Neural cell (in vitro differentiated cells): ENCODE measurements around the gene MSI2. TPM values are rescaled to one million over a fixed set of nuclear protein-coding genes. Genes with fewer than 3 reads are reported as not detected.

Experiments
- H2AFZ ChIP-seq: fragments of 200-600, 300-800 bp; sonication (generic), shearing (Covaris generic); 2 replicates; pipeline ENCODE4 v1.6.0; 2014; ENCODE audit warnings: low read depth, mild to moderate bottlenecking, antibody characterized with exemption, low read length, moderate library complexity
- H3F3A ChIP-seq: fragments of 200-600 bp; shearing (Covaris generic); 2 replicates; pipeline ENCODE4 v1.6.1; 2016; ENCODE audit warnings: mild to moderate bottlenecking, moderate library complexity, mixed read lengths, antibody characterized with exemption, low read length; ENCODE audit not compliant: insufficient read depth, poor library complexity, severe bottlenecking
- H3K27ac ChIP-seq: fragments of 200-600, 300-800 bp; sonication (generic), shearing (Covaris generic); 2 replicates; pipeline ENCODE4 v1.5.1; 2014; ENCODE audit warnings: mild to moderate bottlenecking, low read length, moderate library complexity
- H3K27me3 ChIP-seq: fragments of 300-800, 200-600 bp; sonication (generic), shearing (Covaris generic); 2 replicates; pipeline ENCODE4 v1.6.0; 2014; ENCODE audit warnings: mild to moderate bottlenecking, low read depth, low read length, moderate library complexity; ENCODE audit not compliant: insufficient read depth
- H3K36me3 ChIP-seq: fragments of 300-800, 200-600 bp; sonication (generic), shearing (Covaris generic); 2 replicates; pipeline ENCODE4 v1.5.1; 2014; ENCODE audit warnings: mild to moderate bottlenecking, antibody characterized with exemption, low read length, moderate library complexity; ENCODE audit not compliant: insufficient read depth
- H3K4me2 ChIP-seq: fragments of 300-800, 200-600 bp; sonication (generic), shearing (Covaris generic); 2 replicates; pipeline ENCODE4 v1.6.0; 2014; ENCODE audit warnings: mild to moderate bottlenecking, low read length
- H3K4me3 ChIP-seq: fragments of 300-800, 200-600 bp; sonication (generic), shearing (Covaris generic); 2 replicates; pipeline ENCODE4 v1.5.1; 2014; ENCODE audit warnings: mild to moderate bottlenecking, low read length, moderate library complexity
- H3K79me2 ChIP-seq: fragments of 200-600 bp; shearing (Covaris generic); replicated peaks from 2 replicates; pipeline ENCODE4 v1.6.0; 2014; ENCODE audit warnings: mild to moderate bottlenecking, low read length, moderate library complexity; ENCODE audit not compliant: insufficient read depth
- H3K9ac ChIP-seq: fragments of 300-800, 200-600 bp; sonication (generic), shearing (Covaris generic); 2 replicates; pipeline ENCODE4 v1.6.1; 2016; ENCODE audit warnings: mild to moderate bottlenecking, low read length, mixed read lengths
- H3K9me2 ChIP-seq: fragments of 200-600 bp; shearing (Covaris generic); 2 replicates; pipeline ENCODE4 v1.6.1; 2016; ENCODE audit warnings: mild to moderate bottlenecking, low read length, mixed read lengths; ENCODE audit not compliant: insufficient read depth
- H3K9me3 ChIP-seq: fragments of 200-600, 300-800 bp; sonication (generic), shearing (Covaris generic); 2 replicates; pipeline ENCODE4 v1.6.1; 2016; ENCODE audit warnings: mild to moderate bottlenecking, mixed run types, low read length, moderate library complexity, mixed read lengths
- H4K20me1 ChIP-seq: fragments of 200-600 bp; shearing (Covaris generic); 2 replicates; pipeline ENCODE4 v1.6.1; 2016; ENCODE audit warnings: mild to moderate bottlenecking, mixed run types; ENCODE audit not compliant: insufficient read depth
- EP300 ChIP-seq: fragments of 450-650 bp; conservative IDR thresholded peaks from 2 replicates; pipeline ENCODE4 v1.6.1; 2014; ENCODE audit warnings: antibody characterized with exemption, mild to moderate bottlenecking, moderate library complexity; ENCODE audit not compliant: poor library complexity, severe bottlenecking
- EZH2 ChIP-seq: fragments of 200-600, 300-800 bp; shearing (Covaris generic), sonication (generic); IDR thresholded peaks from 2 replicates; pipeline ENCODE4 v1.6.1; 2014; ENCODE audit warnings: antibody characterized with exemption, low read length, borderline replicate concordance, mild to moderate bottlenecking; ENCODE audit not compliant: insufficient read depth, poor library complexity, severe bottlenecking
- MXI1 ChIP-seq: fragments of 450-650 bp; conservative IDR thresholded peaks from 2 replicates; pipeline ENCODE4 v1.6.1; 2014; ENCODE audit warnings: antibody characterized with exemption, mild to moderate bottlenecking; ENCODE audit not compliant: poor library complexity, severe bottlenecking
- POLR2AphosphoS5 ChIP-seq: IDR thresholded peaks from 2 replicates; pipeline ENCODE4 v1.6.1; 2012
- RAD21 ChIP-seq: fragments of 450-650 bp; conservative IDR thresholded peaks from 2 replicates; pipeline ENCODE4 v1.6.1; 2014; ENCODE audit warnings: antibody characterized with exemption, mild to moderate bottlenecking, moderate library complexity
- SMC3 ChIP-seq: fragments of 450-650 bp; conservative IDR thresholded peaks from 2 replicates; pipeline ENCODE4 v1.6.1; 2014; ENCODE audit warnings: antibody characterized with exemption, mild to moderate bottlenecking, moderate library complexity; ENCODE audit not compliant: poor library complexity
- TAF1 ChIP-seq: IDR thresholded peaks from 2 replicates; pipeline ENCODE4 v1.6.1; 2012; ENCODE audit warnings: low read depth
- polyA plus RNA-seq: library from polyadenylated mRNA; depleted of rRNA; stranded (reverse); fragments of >200 nt; gene quantifications from 2 replicates; pipeline ENCODE4 v1.2.3, GENCODE V29; 2014
- TF ChIP-seq, protein P1 (sequence below): IDR thresholded peaks from 2 replicates; pipeline ENCODE4 v1.6.1; 2012; ENCODE audit warnings: borderline replicate concordance
- TF ChIP-seq, protein P2 (sequence below): fragments of 450-650 bp; IDR thresholded peaks from 2 replicates; pipeline ENCODE4 v1.5.1; 2014; ENCODE audit warnings: antibody characterized with exemption, mild to moderate bottlenecking, moderate library complexity; ENCODE audit not compliant: poor library complexity, severe bottlenecking

Gene MSI2
- polyA plus RNA-seq, 1 donor from 2014 or later = 61.4 TPM

DNA sequence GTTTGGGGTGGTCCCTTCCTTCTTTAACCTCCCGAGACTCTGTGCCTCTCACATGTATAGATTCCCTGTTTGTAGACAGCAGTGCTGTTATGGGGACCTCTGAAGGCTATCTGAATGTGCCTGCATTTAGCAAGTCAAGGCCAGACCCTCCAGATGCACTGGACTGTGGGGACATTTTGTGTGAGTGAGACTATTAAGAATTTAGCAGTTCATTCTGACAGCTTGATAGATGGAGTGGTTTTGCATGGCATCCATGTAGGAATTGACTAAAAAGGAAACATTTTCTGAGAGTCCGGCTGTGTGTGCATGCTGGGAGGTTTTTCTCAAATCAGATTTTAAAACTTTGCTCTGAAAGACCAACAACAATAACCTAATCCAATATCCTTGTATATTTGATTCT, 226.3 kb downstream of the MSI2 start:
- Histone ChIP-seq H3K9me3 (no peaks in the 10 kb centered on the region), H3F3A (peaks cover 8% of the 10 kb centered on the region), H3K4me3 (no peak overlapping the region), H4K20me1 (no peaks in the 10 kb centered on the region), H2AFZ (no peak overlapping the region), H3K36me3 (no peaks in the 10 kb centered on the region), H3K27me3 (no peaks in the 10 kb centered on the region), H3K9ac (no peak overlapping the region), H3K4me2 (no peak overlapping the region), H3K9me2 (no peaks in the 10 kb centered on the region), H3K79me2 (peaks cover 30% of the 10 kb centered on the region), H3K27ac (peak overlapping the region; percentile 47)
- TF ChIP-seq TAF1 (no peak), EZH2 (no peak), POLR2AphosphoS5 (no peak), EP300 (no peak), SMC3 (no peak), MXI1 (no peak), RAD21 (no peak)
- TF ChIP-seq, protein P1, sequence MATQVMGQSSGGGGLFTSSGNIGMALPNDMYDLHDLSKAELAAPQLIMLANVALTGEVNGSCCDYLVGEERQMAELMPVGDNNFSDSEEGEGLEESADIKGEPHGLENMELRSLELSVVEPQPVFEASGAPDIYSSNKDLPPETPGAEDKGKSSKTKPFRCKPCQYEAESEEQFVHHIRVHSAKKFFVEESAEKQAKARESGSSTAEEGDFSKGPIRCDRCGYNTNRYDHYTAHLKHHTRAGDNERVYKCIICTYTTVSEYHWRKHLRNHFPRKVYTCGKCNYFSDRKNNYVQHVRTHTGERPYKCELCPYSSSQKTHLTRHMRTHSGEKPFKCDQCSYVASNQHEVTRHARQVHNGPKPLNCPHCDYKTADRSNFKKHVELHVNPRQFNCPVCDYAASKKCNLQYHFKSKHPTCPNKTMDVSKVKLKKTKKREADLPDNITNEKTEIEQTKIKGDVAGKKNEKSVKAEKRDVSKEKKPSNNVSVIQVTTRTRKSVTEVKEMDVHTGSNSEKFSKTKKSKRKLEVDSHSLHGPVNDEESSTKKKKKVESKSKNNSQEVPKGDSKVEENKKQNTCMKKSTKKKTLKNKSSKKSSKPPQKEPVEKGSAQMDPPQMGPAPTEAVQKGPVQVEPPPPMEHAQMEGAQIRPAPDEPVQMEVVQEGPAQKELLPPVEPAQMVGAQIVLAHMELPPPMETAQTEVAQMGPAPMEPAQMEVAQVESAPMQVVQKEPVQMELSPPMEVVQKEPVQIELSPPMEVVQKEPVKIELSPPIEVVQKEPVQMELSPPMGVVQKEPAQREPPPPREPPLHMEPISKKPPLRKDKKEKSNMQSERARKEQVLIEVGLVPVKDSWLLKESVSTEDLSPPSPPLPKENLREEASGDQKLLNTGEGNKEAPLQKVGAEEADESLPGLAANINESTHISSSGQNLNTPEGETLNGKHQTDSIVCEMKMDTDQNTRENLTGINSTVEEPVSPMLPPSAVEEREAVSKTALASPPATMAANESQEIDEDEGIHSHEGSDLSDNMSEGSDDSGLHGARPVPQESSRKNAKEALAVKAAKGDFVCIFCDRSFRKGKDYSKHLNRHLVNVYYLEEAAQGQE = no peak
- TF ChIP-seq, protein P2, sequence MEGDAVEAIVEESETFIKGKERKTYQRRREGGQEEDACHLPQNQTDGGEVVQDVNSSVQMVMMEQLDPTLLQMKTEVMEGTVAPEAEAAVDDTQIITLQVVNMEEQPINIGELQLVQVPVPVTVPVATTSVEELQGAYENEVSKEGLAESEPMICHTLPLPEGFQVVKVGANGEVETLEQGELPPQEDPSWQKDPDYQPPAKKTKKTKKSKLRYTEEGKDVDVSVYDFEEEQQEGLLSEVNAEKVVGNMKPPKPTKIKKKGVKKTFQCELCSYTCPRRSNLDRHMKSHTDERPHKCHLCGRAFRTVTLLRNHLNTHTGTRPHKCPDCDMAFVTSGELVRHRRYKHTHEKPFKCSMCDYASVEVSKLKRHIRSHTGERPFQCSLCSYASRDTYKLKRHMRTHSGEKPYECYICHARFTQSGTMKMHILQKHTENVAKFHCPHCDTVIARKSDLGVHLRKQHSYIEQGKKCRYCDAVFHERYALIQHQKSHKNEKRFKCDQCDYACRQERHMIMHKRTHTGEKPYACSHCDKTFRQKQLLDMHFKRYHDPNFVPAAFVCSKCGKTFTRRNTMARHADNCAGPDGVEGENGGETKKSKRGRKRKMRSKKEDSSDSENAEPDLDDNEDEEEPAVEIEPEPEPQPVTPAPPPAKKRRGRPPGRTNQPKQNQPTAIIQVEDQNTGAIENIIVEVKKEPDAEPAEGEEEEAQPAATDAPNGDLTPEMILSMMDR = no peak

DNA sequence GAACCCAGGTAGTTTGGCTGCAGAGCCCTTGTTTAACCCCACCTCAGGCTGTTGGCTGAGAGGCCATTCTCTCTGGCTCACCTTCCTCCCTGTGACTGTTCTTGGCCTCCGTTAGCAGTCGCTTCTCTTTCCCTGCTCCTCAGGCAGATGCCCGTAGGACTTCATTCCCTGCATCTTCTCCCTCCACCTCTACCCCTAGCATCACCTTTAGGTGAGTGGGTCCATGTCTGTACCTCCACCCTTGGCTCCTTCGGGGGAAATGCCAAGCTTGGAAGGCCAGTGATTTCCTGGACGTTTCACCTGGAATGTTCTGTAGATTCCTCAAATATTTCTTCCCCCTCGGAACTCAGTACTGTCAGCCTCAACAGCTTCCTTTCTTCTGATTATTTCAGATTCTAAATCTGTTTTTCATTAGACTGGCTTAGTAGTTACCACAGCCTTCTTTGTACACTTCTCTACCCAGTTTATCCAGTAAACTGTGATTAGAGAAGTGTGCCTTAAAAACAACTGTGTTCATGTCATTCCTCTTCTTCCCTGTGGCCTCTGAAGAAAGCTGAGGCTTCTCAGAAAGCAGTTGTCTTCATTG, 227.9 kb downstream of the MSI2 start:
- Histone ChIP-seq H3K79me2 (peaks cover 37% of the 10 kb centered on the region), H2AFZ (no peak overlapping the region), H3K9me3 (no peaks in the 10 kb centered on the region), H3F3A (peaks cover 2% of the 10 kb centered on the region), H4K20me1 (no peaks in the 10 kb centered on the region), H3K36me3 (no peaks in the 10 kb centered on the region), H3K27ac (no peak overlapping the region), H3K4me2 (no peak overlapping the region), H3K9ac (no peak overlapping the region), H3K27me3 (no peaks in the 10 kb centered on the region), H3K4me3 (no peak overlapping the region), H3K9me2 (no peaks in the 10 kb centered on the region)
- no peak for TF ChIP-seq EP300
- TF ChIP-seq MXI1 = no peak
- TF ChIP-seq EZH2 = no peak
- no peak for TF ChIP-seq POLR2AphosphoS5
- no peak for TF ChIP-seq TAF1
- TF ChIP-seq SMC3 = no peak
- TF ChIP-seq, protein P2 = no peak
- TF ChIP-seq RAD21 = no peak
- TF ChIP-seq, protein P1 = no peak
